GM10847 (cell line): ENCODE measurements around the gene ASB15.

Source experiments
- POLR2A ChIP-seq: IDR thresholded peaks from 2 replicates; pipeline ENCODE4 v1.6.1; 2011; ENCODE audit not compliant: insufficient read length; ENCODE audit errors: extremely low read depth

The ASB15 gene

GRCh38 chr7:123580406-123581161 lies 21.0 kb upstream of the ASB15 start:
- no peak for TF ChIP-seq POLR2A

- no peak for TF ChIP-seq POLR2A
These were observed 20.5 kb upstream of the ASB15 start for GRCh38 chr7:123581162-123581459.

- TF ChIP-seq POLR2A, result no peak
These were observed 17.8 kb upstream of the ASB15 start for GRCh38 chr7:123583821-123584220.

GRCh38 chr7:123588376-123588775 lies 13.2 kb upstream of the ASB15 start:
- no peak for TF ChIP-seq POLR2A

GRCh38 chr7:123594813-123595241 lies 6.8 kb upstream of the ASB15 start:
- no peak for TF ChIP-seq POLR2A

- TF ChIP-seq POLR2A, result no peak
These were observed 3.0 kb upstream of the ASB15 start for GRCh38 chr7:123598657-123599056.

GRCh38 chr7:123599766-123600165 lies 1.9 kb upstream of the ASB15 start:
- no peak for TF ChIP-seq POLR2A

- TF ChIP-seq POLR2A, result no peak
These were observed 745 bp upstream of the ASB15 start for GRCh38 chr7:123600876-123601275.

- no peak for TF ChIP-seq POLR2A
These were observed 1.0 kb downstream of the ASB15 start for GRCh38 chr7:123602648-123603047.

- no peak for TF ChIP-seq POLR2A
These were observed 3.1 kb downstream of the ASB15 start for GRCh38 chr7:123604739-123605138.

GRCh38 chr7:123607423-123607975 lies 5.9 kb downstream of the ASB15 start:
- no peak for TF ChIP-seq POLR2A

- no peak for TF ChIP-seq POLR2A
These were observed 7.6 kb downstream of the ASB15 start for GRCh38 chr7:123608991-123609882.

- TF ChIP-seq POLR2A, result no peak
These were observed 8.2 kb downstream of the ASB15 start for GRCh38 chr7:123609883-123610239.

GRCh38 chr7:123612024-123612423 lies 10.4 kb downstream of the ASB15 start:
- no peak for TF ChIP-seq POLR2A

- no peak for TF ChIP-seq POLR2A
These were observed 13.7 kb downstream of the ASB15 start for GRCh38 chr7:123615344-123615743.

- no peak for TF ChIP-seq POLR2A
These were observed 14.6 kb downstream of the ASB15 start for GRCh38 chr7:123616223-123616622.
